ENCODE data around the gene CCDC124.
"Not testable (repeated sequence)": the region's sequence is repeated elsewhere in the genome, so short reads cannot be mapped to it uniquely, and the experiment has no call there.

Gene CCDC124

GRCh38 chr19:17985037-17985818 lies 52.4 kb downstream of the CCDC124 start:
- DNase-seq (ENCODE audit: low read depth in 2 of 2) = no peak

GRCh38 chr19:17986569-17986968 lies 53.8 kb downstream of the CCDC124 start:
- DNase-seq (ENCODE audit: low read depth in 2 of 2) = not testable (repeated sequence)

GRCh38 chr19:17988161-17988560 lies 55.3 kb downstream of the CCDC124 start:
- no peak for DNase-seq (ENCODE audit: low read depth in 2 of 2)

- no peak for DNase-seq (ENCODE audit: low read depth in 2 of 2)
Measured at GRCh38 chr19:17989425-17990094, 56.7 kb downstream of the CCDC124 start.

GRCh38 chr19:17993076-17993813 lies 60.4 kb downstream of the CCDC124 start:
- DNase-seq (ENCODE audit: low read depth in 2 of 2) = no peak
